ENCODE results near the gene CSTPP1. TPM values are rescaled to one million over a fixed set of nuclear protein-coding genes. Genes with fewer than 3 reads are reported as not detected.

The CSTPP1 gene
- total RNA-seq, 2 experiments from 2014 or later: 16.7 to 20.4 TPM

DNA sequence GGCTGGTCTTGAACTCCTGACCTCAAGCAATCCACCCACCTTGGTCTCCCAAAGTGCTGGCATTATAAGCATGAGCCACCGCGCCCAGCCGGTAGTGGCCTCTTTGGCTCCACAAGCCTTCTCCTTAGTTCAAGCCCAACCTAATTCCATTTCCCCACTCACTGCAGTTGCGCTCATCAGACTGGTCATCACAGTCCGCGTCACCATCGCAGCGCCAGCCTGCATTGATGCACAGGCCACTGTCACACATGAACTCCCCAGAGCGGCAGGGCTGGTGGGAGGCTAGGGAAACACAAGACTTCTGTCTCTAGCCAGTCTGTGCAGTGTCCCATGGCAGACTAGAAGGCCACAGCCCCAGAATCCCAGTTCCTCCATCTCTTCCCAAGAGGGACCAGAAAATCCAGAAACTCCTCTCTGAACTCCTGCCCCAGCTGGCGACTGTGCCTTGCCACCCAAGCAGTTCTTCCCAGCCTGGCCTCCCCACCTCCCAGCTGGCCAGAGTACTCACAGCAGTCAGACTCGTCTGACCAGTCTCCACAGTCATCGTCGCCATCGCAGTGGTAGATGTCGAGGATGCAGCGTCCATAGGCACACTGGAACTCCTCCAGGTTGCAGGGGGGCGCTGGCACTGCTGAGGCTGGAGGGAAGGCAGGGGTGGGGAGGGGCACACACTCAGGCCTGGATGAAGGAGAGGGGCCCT is 38.0 kb upstream of the CSTPP1 start:
- H3K4me3 Mint-ChIP-seq: no peak overlapping the region
- H3K27ac Mint-ChIP-seq: no peak overlapping the region
- ChIA-PET POLR2A (no interaction called here), CTCF (no interaction called here)
- H3K9me3 Mint-ChIP-seq: no peaks in the 10 kb centered on the region
- H3K4me1 Mint-ChIP-seq: no peaks in the 10 kb centered on the region
- H3K36me3 Mint-ChIP-seq (ENCODE audit: low read depth): no peaks in the 10 kb centered on the region
- no peaks in the 10 kb centered on the region for H3K27me3 Mint-ChIP-seq
- DNase-seq: no peak

DNA sequence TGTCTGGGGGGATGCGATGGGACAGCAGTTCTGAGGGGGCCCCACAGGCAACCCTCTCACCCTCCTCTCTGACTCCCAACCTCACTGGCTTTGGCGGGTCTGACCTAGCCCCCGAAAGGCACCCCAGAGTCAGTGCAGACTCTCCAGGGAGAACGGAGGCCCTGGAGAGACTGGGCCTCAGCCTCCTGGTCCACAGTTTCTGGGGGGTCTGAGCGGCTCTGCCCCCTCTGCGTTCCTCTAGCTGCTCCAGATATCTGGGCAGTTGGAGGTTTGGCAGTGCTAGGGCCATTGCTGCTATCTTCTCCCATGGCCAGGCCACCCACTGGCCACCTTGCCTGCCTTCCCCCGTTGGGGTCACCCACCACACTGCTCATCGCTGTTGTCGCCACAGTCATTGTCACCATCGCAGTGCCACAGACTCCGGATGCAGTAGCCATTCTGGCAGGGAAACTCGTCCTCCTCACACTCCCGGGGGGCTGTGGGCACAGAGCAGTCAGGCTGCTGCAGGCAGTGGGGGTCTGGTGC is 37.0 kb upstream of the CSTPP1 start:
- POLR2A ChIA-PET: no interaction called here
- no peaks in the 10 kb centered on the region for H3K27me3 Mint-ChIP-seq
- H3K9me3 Mint-ChIP-seq: no peaks in the 10 kb centered on the region
- no peak overlapping the region for H3K4me3 Mint-ChIP-seq
- H3K4me1 Mint-ChIP-seq: no peaks in the 10 kb centered on the region
- DNase-seq: no peak
- CTCF ChIA-PET: no interaction called here
- H3K27ac Mint-ChIP-seq: no peak overlapping the region
- no peaks in the 10 kb centered on the region for H3K36me3 Mint-ChIP-seq (ENCODE audit: low read depth)

DNA sequence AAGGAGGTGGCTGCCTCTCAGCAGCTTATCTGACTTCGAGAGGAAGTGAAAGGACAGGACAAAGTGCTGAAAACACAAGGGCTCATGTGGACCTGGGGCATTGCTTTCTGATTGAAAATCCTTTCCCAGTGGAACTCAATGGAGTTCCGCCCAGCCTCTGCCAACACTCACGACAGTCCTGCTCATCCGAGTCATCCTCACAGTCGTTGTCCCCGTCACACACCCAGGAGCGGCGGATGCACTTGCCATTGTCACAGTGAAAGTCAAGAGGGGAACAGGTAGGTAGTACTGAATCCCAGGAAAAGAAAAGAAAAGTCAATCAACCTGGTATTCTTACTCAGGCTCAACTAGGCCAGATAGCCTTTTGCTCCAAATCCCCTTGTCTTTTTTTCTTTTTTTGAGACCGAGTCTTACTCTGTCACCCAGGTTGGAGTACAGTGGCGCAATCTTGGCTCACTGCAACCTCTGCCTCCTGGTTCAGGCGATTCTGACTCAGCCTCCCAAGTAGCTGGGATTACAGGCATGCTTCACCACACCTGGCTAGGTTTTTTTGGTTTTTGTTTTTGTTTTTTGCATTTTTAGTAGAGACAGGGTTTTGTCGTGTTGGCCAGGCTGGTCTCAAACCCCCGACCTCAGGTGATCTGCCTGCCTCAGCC is 36.3 kb upstream of the CSTPP1 start:
- Mint-ChIP-seq H3K27ac (no peak overlapping the region), H3K4me3 (no peak overlapping the region), H3K4me1 (no peaks in the 10 kb centered on the region), H3K36me3 (ENCODE audit: low read depth) (no peaks in the 10 kb centered on the region), H3K27me3 (no peaks in the 10 kb centered on the region), H3K9me3 (no peaks in the 10 kb centered on the region)
- no peak for DNase-seq
- ChIA-PET POLR2A (no interaction called here), CTCF (interaction anchor here (0.7 kb wide), 1 partner anchor 28 kb away, joined by 4 read pairs; no protein-coding TSS in a partner anchor)

- ChIA-PET POLR2A (no interaction called here), CTCF (interaction anchor here (1.0 kb wide), 1 partner anchor 15 kb away, joined by 4 read pairs; no protein-coding TSS in a partner anchor)
- peaks cover 2% of the 10 kb centered on the region for H3K27me3 Mint-ChIP-seq
- peaks cover 1% of the 10 kb centered on the region for H3K4me1 Mint-ChIP-seq
- H3K27ac Mint-ChIP-seq: no peak overlapping the region
- DNase-seq: no peak
- no peaks in the 10 kb centered on the region for H3K9me3 Mint-ChIP-seq
- H3K36me3 Mint-ChIP-seq (ENCODE audit: low read depth): no peaks in the 10 kb centered on the region
- H3K4me3 Mint-ChIP-seq: no peak overlapping the region
Measured at GRCh38 chr11:46901156-46901555, 35.4 kb upstream of the CSTPP1 start.

GRCh38 chr11:46902694-46903093 is 33.9 kb upstream of the CSTPP1 start:
- H3K36me3 Mint-ChIP-seq (ENCODE audit: low read depth): no peaks in the 10 kb centered on the region
- no peak overlapping the region for H3K4me3 Mint-ChIP-seq
- peaks cover 3% of the 10 kb centered on the region for H3K4me1 Mint-ChIP-seq
- ChIA-PET POLR2A (no interaction called here), CTCF (interaction anchor here (0.6 kb wide), 1 partner anchor 229 kb away, joined by 3 read pairs; no protein-coding TSS in a partner anchor)
- H3K9me3 Mint-ChIP-seq: no peaks in the 10 kb centered on the region
- H3K27ac Mint-ChIP-seq: no peak overlapping the region
- H3K27me3 Mint-ChIP-seq: peaks cover 13% of the 10 kb centered on the region
- DNase-seq: no peak

DNA sequence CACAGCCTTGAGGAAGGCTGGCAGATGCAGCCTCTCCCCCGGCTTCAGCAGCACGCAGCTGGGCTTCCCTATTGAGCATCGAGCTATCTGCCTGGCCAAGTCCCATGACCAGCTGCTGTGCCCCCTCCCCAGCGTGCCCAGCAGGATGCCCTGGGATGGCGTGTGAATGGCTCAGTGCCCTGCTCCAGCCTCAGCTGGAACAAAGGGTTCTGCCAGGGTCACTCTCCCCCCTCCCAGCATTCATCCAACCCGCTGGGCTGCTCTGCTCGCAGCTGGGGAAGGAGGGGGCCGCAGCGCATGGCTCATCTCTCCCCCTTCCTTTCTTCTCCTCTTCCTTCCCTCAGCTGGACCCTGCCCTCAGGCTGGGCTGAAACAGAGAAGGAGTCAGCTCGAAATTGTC is 32.7 kb upstream of the CSTPP1 start:
- H3K27me3 Mint-ChIP-seq: peaks cover 16% of the 10 kb centered on the region
- H3K4me3 Mint-ChIP-seq: no peak overlapping the region
- CTCF ChIA-PET: interaction anchor here (1.2 kb wide), 1 partner anchor 249 kb away, joined by 3 read pairs; no protein-coding TSS in a partner anchor
- peaks cover 3% of the 10 kb centered on the region for H3K4me1 Mint-ChIP-seq
- no peak for DNase-seq
- H3K9me3 Mint-ChIP-seq: no peaks in the 10 kb centered on the region
- no peak overlapping the region for H3K27ac Mint-ChIP-seq
- POLR2A ChIA-PET: interaction anchor here (1.4 kb wide), 1 partner anchor 13 kb away, joined by 3 read pairs; no protein-coding TSS in a partner anchor
- H3K36me3 Mint-ChIP-seq (ENCODE audit: low read depth): no peaks in the 10 kb centered on the region

DNA sequence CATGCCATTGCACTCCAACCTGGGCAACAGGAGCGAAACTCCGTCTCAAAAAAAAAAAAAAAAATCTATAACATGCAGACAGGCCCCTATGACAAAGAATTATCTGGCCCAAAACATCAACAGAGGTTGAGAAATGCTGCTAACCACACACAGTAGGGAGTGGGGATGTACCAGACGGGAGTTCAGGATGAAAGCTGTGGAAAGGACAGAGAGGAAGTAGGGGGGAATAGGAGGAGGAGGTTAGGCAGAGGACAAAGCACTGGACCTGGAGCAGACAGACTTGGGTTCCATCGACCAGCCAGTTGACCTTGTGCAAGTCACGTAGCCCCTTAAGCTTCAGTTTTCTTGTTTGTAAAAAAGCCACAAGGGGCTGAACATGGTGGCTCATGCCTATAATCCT is 30.8 kb upstream of the CSTPP1 start:
- no peaks in the 10 kb centered on the region for H3K9me3 Mint-ChIP-seq
- H3K4me1 Mint-ChIP-seq: peaks cover 3% of the 10 kb centered on the region
- DNase-seq: no peak
- peaks cover 22% of the 10 kb centered on the region for H3K27me3 Mint-ChIP-seq
- no peak overlapping the region for H3K4me3 Mint-ChIP-seq
- H3K36me3 Mint-ChIP-seq (ENCODE audit: low read depth): no peaks in the 10 kb centered on the region
- H3K27ac Mint-ChIP-seq: no peak overlapping the region
- POLR2A ChIA-PET: no interaction called here
- CTCF ChIA-PET: interaction anchor here (0.7 kb wide), 1 partner anchor 904 kb away, joined by 3 read pairs; no protein-coding TSS in a partner anchor

- CTCF ChIA-PET: no interaction called here
- peaks cover 27% of the 10 kb centered on the region for H3K27me3 Mint-ChIP-seq
- no peak for DNase-seq
- no peak overlapping the region for H3K4me3 Mint-ChIP-seq
- POLR2A ChIA-PET: no interaction called here
- H3K4me1 Mint-ChIP-seq: peaks cover 3% of the 10 kb centered on the region
- no peaks in the 10 kb centered on the region for H3K9me3 Mint-ChIP-seq
- H3K36me3 Mint-ChIP-seq (ENCODE audit: low read depth): no peaks in the 10 kb centered on the region
- no peak overlapping the region for H3K27ac Mint-ChIP-seq
Measured at GRCh38 chr11:46906609-46907041, 29.9 kb upstream of the CSTPP1 start.

- H3K4me3 Mint-ChIP-seq: no peak overlapping the region
- H3K27ac Mint-ChIP-seq: no peak overlapping the region
- no peaks in the 10 kb centered on the region for H3K9me3 Mint-ChIP-seq
- no peak for DNase-seq
- H3K4me1 Mint-ChIP-seq: peaks cover 3% of the 10 kb centered on the region
- ChIA-PET CTCF (no interaction called here), POLR2A (no interaction called here)
- H3K27me3 Mint-ChIP-seq: peaks cover 34% of the 10 kb centered on the region
- H3K36me3 Mint-ChIP-seq (ENCODE audit: low read depth): no peaks in the 10 kb centered on the region
Measured at GRCh38 chr11:46907606-46908005, 29.0 kb upstream of the CSTPP1 start.

GRCh38 chr11:46912526-46913150 is 23.9 kb upstream of the CSTPP1 start:
- Mint-ChIP-seq H3K9me3 (no peaks in the 10 kb centered on the region), H3K36me3 (ENCODE audit: low read depth) (no peaks in the 10 kb centered on the region), H3K4me3 (no peak overlapping the region), H3K27me3 (peaks cover 67% of the 10 kb centered on the region), H3K4me1 (peaks cover 13% of the 10 kb centered on the region), H3K27ac (no peak overlapping the region)
- ChIA-PET POLR2A (interaction anchor here (0.6 kb wide), 1 partner anchor 16 kb away, joined by 3 read pairs; no protein-coding TSS in a partner anchor), CTCF (interaction anchor here (2.3 kb wide), 1 partner anchor 241 kb away, joined by 12 read pairs; no protein-coding TSS in a partner anchor)
- no peak for DNase-seq

DNA sequence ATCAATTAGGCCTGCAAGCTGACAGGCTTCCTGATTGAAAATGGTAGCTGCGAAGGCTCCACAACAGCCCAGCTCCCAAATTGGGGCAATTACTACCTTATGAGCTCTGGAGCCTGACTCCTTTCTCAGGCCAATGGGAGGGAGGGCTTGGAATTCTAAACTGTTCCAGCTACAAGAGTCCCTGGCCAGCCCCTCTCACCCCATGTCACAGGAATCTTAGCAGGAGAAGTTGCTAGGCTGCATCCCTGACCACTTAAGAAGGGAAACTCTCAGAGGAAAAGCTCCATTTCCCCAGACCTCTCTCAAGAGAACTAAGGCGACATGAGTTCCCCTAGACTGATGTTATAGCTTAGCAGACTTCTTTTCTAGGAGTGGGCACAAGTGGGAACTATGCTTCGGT is 23.1 kb upstream of the CSTPP1 start:
- no peak overlapping the region for H3K27ac Mint-ChIP-seq
- H3K27me3 Mint-ChIP-seq: peaks cover 70% of the 10 kb centered on the region
- no peaks in the 10 kb centered on the region for H3K36me3 Mint-ChIP-seq (ENCODE audit: low read depth)
- ChIA-PET POLR2A (interaction anchor here (0.6 kb wide), 1 partner anchor 16 kb away, joined by 3 read pairs; no protein-coding TSS in a partner anchor), CTCF (interaction anchor here (2.3 kb wide), 1 partner anchor 240 kb away, joined by 12 read pairs; no protein-coding TSS in a partner anchor)
- H3K9me3 Mint-ChIP-seq: no peaks in the 10 kb centered on the region
- H3K4me1 Mint-ChIP-seq: peaks cover 15% of the 10 kb centered on the region
- no peak overlapping the region for H3K4me3 Mint-ChIP-seq
- no peak for DNase-seq

- Mint-ChIP-seq H3K36me3 (ENCODE audit: low read depth) (peaks cover 4% of the 10 kb centered on the region), H3K27ac (no peak overlapping the region), H3K4me3 (no peak overlapping the region), H3K9me3 (no peaks in the 10 kb centered on the region), H3K27me3 (peaks cover 73% of the 10 kb centered on the region), H3K4me1 (peaks cover 23% of the 10 kb centered on the region)
- CTCF ChIA-PET: interaction anchor here (2.3 kb wide), 1 partner anchor 239 kb away, joined by 12 read pairs; no protein-coding TSS in a partner anchor
- POLR2A ChIA-PET: no interaction called here
- no peak for DNase-seq
Measured at GRCh38 chr11:46914363-46914762, 22.2 kb upstream of the CSTPP1 start.

GRCh38 chr11:46914910-46915309 is 21.7 kb upstream of the CSTPP1 start:
- H3K27me3 Mint-ChIP-seq: peaks cover 78% of the 10 kb centered on the region
- no peaks in the 10 kb centered on the region for H3K9me3 Mint-ChIP-seq
- H3K27ac Mint-ChIP-seq: no peak overlapping the region
- H3K36me3 Mint-ChIP-seq (ENCODE audit: low read depth): peaks cover 4% of the 10 kb centered on the region
- CTCF ChIA-PET: no interaction called here
- DNase-seq: no peak
- POLR2A ChIA-PET: no interaction called here
- peaks cover 28% of the 10 kb centered on the region for H3K4me1 Mint-ChIP-seq
- no peak overlapping the region for H3K4me3 Mint-ChIP-seq

All from activated CD4-positive, alpha-beta memory T cell treated with anti-CD3 and anti-CD28 coated beads, Interleukin-2, amount 10 ng/mL, durations not matched to agents 7 days and 5 days (primary cell).